Lower leg skin (tissue), 3 donors: ENCODE measurements around the gene HHEX.

Source experiments
- POLR2A ChIP-seq, 2 donors: fragments of 450-650 bp; IDR thresholded peaks; one replicate each; pipeline ENCODE4 v1.6.1; 2016 to 2017; ENCODE audit warnings: antibody characterized with exemption in 2 of 2, mild to moderate bottlenecking in 1 of 2, moderate library complexity in 1 of 2
- TF ChIP-seq, protein P1 (sequence below), 3 donors: fragments of 450-650 bp; IDR thresholded peaks; one replicate each; pipeline ENCODE4 v1.5.1; 2016; ENCODE audit warnings: antibody characterized with exemption in 3 of 3, mild to moderate bottlenecking in 3 of 3, moderate library complexity in 2 of 3

DNA sequence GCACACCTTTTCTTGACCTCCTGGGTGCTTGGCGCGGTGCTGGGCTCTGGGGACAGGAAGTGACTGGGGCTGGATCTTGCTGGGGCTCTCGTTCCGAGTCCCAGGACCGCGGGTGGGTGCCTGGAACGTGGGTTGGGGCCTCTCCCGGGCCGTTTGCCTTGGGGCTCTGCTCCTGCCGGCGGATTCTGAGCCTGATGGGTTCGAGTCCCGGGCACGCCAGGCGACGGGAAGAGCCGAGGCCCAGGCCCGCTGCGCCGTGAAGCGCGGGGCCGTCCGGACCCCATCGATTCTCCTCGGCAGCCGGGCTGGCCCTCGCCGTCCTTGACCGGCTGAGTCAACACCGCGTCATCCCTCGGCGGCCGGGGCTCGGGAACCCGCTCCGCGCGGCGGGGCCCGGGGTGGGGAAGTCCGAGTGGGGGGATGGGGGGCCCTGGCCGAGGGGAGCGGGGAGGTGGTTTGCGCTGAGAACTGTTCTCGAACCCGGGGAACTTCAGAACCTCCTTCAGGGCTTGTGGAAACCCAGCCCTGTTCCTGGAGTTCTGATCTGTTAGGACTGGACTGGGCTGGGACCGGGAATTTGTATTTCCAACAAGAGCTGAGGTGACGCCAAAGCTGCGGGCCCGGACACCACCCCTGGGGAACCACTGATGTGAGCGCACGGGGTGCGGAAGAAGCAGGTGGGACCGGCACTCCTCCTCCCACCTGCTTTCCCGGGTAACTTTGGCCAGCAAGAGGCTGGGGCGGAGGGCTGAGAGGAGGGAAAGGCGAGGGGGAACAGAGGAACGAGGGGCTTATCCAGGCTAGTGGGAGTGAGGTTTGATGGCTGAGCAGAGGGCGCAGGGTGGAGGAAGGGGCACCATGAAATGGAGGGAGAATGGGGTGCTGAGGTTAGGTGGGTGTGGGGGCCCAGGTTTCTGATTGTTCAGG lies 6.2 kb downstream of the HHEX start:
- TF ChIP-seq, protein P1, sequence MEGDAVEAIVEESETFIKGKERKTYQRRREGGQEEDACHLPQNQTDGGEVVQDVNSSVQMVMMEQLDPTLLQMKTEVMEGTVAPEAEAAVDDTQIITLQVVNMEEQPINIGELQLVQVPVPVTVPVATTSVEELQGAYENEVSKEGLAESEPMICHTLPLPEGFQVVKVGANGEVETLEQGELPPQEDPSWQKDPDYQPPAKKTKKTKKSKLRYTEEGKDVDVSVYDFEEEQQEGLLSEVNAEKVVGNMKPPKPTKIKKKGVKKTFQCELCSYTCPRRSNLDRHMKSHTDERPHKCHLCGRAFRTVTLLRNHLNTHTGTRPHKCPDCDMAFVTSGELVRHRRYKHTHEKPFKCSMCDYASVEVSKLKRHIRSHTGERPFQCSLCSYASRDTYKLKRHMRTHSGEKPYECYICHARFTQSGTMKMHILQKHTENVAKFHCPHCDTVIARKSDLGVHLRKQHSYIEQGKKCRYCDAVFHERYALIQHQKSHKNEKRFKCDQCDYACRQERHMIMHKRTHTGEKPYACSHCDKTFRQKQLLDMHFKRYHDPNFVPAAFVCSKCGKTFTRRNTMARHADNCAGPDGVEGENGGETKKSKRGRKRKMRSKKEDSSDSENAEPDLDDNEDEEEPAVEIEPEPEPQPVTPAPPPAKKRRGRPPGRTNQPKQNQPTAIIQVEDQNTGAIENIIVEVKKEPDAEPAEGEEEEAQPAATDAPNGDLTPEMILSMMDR (IDR thresholded peaks at IDR 0.05) = no peak
- TF ChIP-seq POLR2A (IDR thresholded peaks at IDR 0.05) = no peak
